Heart right ventricle (tissue), 16 donors: ENCODE data around the gene MEP1A. TPM values are rescaled to one million over a fixed set of nuclear protein-coding genes. Genes with fewer than 3 reads are reported as not detected.

Source experiments
- ATAC-seq, 8 donors: fragments of 200-7000 bp; cut with Tn5 transposase; one replicate each; pipeline ENCODE4 v1.9.1; 2020; ENCODE audit warnings: mild to moderate bottlenecking in 8 of 8, moderate library complexity in 8 of 8, moderate number of reproducible peaks in 1 of 8
- DNase-seq, 2 donors: peaks; one replicate each; pipeline ENCODE4 v3.0.0-alpha.2; 2020
- H3K27ac ChIP-seq, 10 donors: fragments of 200-600 bp; sonication (generic) in 2 of 10; one replicate each; pipeline versions ENCODE4 v1.5.0 to v1.8.0; 2020 to 2022; ENCODE audit warnings: mild to moderate bottlenecking in 3 of 10
- H3K27me3 ChIP-seq, 7 donors: fragments of 200-600 bp; one replicate each; pipeline ENCODE4 v1.8.0; 2021 to 2022; ENCODE audit warnings: mild to moderate bottlenecking in 2 of 7
- H3K36me3 ChIP-seq, 9 donors: fragments of 200-600 bp; sonication (generic) in 1 of 9; one replicate each; pipeline versions ENCODE4 v1.5.0 to v1.8.0; 2020 to 2022; ENCODE audit warnings: mild to moderate bottlenecking in 2 of 9
- H3K4me1 ChIP-seq, 9 donors: fragments of 200-600 bp; sonication (generic) in 1 of 9; one replicate each; pipeline versions ENCODE4 v1.5.0 to v1.8.0; 2020 to 2022; ENCODE audit warnings: mild to moderate bottlenecking in 4 of 9
- H3K4me3 ChIP-seq, 10 donors: fragments of 200-600 bp; sonication (generic) in 2 of 10; one replicate each; pipeline versions ENCODE4 v1.5.0 to v1.8.0; 2020 to 2022; ENCODE audit warnings: mild to moderate bottlenecking in 7 of 10, moderate library complexity in 2 of 10
- H3K9me3 ChIP-seq, 11 donors: fragments of 200-600 bp in 10 of 11; sonication (generic) in 2 of 11; one replicate each; pipeline versions ENCODE4 v1.5.0 to v1.8.0; 2013 to 2022; ENCODE audit warnings: mild to moderate bottlenecking in 2 of 11, control low read depth in 1 of 11, moderate library complexity in 1 of 11
- CTCF ChIP-seq, 9 donors: fragments of 200-600 bp; sonication (generic) in 2 of 9; IDR thresholded peaks; one replicate each; pipeline versions ENCODE4 v1.5.0 to v1.8.0; 2021 to 2022; ENCODE audit warnings: antibody characterized with exemption in 9 of 9, mild to moderate bottlenecking in 5 of 9, moderate library complexity in 1 of 9
- WGBS, 2 donors: extraction: QIAGEN DNeasy Blood & Tissue Kit; methylation state at CpG; one replicate each; pipeline ENCODE4 v1.1.7; 2013; ENCODE audit warnings: inconsistent platforms in 1 of 2; 5-methylcytosine and 5-hydroxymethylcytosine counted together
- intact Hi-C, 10 donors: fragments of 100-400 bp; cut with DNase I; formaldehyde crosslinking; loops; one replicate each; pipeline versions ENCODE4 v1.11.1 to v1.14.2; 2022
- polyA plus RNA-seq, 2 donors: library from polyadenylated mRNA; stranded (reverse); fragments of 200-250 nt; gene quantifications; one replicate each; pipeline ENCODE4 v1.2.3, GENCODE V29; 2013
- total RNA-seq, 10 donors: library from RNA; stranded (reverse); fragmentation: NEBNext Ultra II Directional in 3 of 10; extraction: Animal tissue kit (Norgen Biotek cat#: 25700) in 3 of 10; gene quantifications; one replicate each; pipeline versions ENCODE4 v1.2.1 to v1.2.4, GENCODE V29; 2021 to 2023
- donor health status: Arrhythmogenic right ventricular cardiomyopathy.
- donor health status: ischemic (EF 13 %, LVEDD 7.1; RV severe dilation, severe dysfunction).
- donor health status: healthy with polysubstance abuse.
- donor health status: DM: no; HTN: yes; CAD: no.
- donor health status: DM: no; HTN: no; CAD: no.
- donor health status: ischemic (EF 25% LVEDD 6.9; RV normal size, moderate dysfunction).
- donor health status: ischemic (EF 25% LVEDD 5.7; RV mildly dilated, moderate dysfunction).
- donor health status: healthy.
- donor health status: DM: yes; HTN: yes; CAD: no.
- donor health status: Ischemic cardiomyopathy.
- donor health status: ischemic (EF 35%, LVEDD 5.7; RV mildly dilated, moderate dysfunction).
- donor health status: nonischemic (EF 11% LVEDD 7.7; RV severe dilation, severe dysfunction).
- donor health status: DM: yes; HTN: yes; CAD: no.
- donor health status: PGD.
- donor health status: ischemic (EF 29% LVEDD 5.4; RV normal size, mild dysfunction).
- donor health status: nonischemic (EF 23%, LVEDD 6.1; RV moderate dilation, normal function).

The MEP1A gene
- total and polyA plus RNA-seq, 12 donors: not detected

- Histone ChIP-seq H3K4me3 (no peak overlapping the region), H3K36me3 (no peaks in the 10 kb centered on the region), H3K27ac (no peak overlapping the region), H3K9me3 (no peaks in the 10 kb centered on the region), H3K4me1 (peaks cover 0 to 12% (median 9%) of the 10 kb centered on the region in 9 donors), H3K27me3 (peaks cover 0 to 3% (median 0%) of the 10 kb centered on the region in 7 donors)
- intact Hi-C loops: no loop called here
- WGBS, 2 donors: 59% methylated on average over 1 of the region's 1 CpG
- no peak for TF ChIP-seq CTCF (IDR thresholded peaks at IDR 0.05)
- DNase-seq: no peak
- no peak for ATAC-seq
Measured at GRCh38 chr6:46755865-46756264, 37.3 kb upstream of the MEP1A start.

- intact Hi-C loops: no loop called here
- Histone ChIP-seq H3K27me3 (peaks cover 0 to 3% (median 0%) of the 10 kb centered on the region in 7 donors), H3K4me1 (peaks cover 0 to 12% (median 9%) of the 10 kb centered on the region in 9 donors), H3K4me3 (no peak overlapping the region), H3K9me3 (no peaks in the 10 kb centered on the region), H3K36me3 (no peaks in the 10 kb centered on the region), H3K27ac (no peak overlapping the region)
- WGBS, 2 donors: 47 to 51% methylated on average over 7 of the region's 7 CpGs
- ATAC-seq (peak in 2 of 8 donors; percentile 17 to 20), DNase-seq (no peak)
- no peak for TF ChIP-seq CTCF (IDR thresholded peaks at IDR 0.05)
Measured at GRCh38 chr6:46756469-46757213, 36.5 kb upstream of the MEP1A start.

- DNase-seq (no peak), ATAC-seq (peak in 2 of 8 donors; percentile 25 to 29)
- peaks cover 0 to 12% (median 9%) of the 10 kb centered on the region in 9 donors for H3K4me1 ChIP-seq
- H3K9me3 ChIP-seq: no peaks in the 10 kb centered on the region
- no peak overlapping the region for H3K4me3 ChIP-seq
- H3K36me3 ChIP-seq: no peaks in the 10 kb centered on the region
- no peak for TF ChIP-seq CTCF (IDR thresholded peaks at IDR 0.05)
- no peak overlapping the region for H3K27ac ChIP-seq
- H3K27me3 ChIP-seq: peaks cover 0 to 3% (median 0%) of the 10 kb centered on the region in 7 donors
- 76 to 80% methylated on average over 2 of the region's 2 CpGs for WGBS, 2 donors
- intact Hi-C loops: no loop called here
Measured at GRCh38 chr6:46757214-46757596, 36.0 kb upstream of the MEP1A start.

DNA sequence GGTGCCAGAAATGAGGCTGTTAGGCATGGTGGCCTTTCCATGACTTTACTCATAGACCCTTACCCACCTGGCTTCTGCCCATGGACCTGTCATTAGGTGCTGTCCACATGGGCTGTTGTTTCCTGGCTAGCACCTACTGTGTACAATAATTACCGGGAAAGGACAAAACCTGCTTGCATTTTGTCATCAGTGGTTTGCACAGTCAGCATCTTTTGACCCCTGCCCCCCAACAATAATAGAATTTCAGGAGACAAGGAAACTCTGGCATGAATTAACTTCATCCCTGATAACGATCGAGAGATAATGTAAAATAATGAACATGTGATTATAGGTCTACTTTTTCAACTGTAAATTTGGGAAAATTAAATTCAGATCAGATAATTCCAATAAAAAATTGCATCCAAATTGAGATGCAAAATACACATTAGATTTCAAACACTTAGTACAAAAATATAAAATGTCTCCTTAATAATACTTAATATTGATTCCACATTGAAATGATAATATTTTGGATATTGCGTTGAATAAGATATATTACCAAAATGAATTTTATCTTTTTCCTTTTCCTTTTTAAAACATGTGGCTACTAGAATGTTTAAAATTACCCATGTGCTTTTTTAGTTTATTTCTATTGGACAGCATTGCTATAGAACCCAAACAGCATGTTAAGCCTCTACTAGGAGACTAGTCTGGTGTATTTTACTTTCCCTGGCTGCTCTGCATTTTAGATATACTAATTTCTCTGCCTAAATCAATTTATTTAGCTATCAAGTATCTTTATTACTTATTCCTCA lies 34.0 kb upstream of the MEP1A start:
- ATAC-seq (no peak), DNase-seq (no peak)
- no peak overlapping the region for H3K4me3 ChIP-seq
- peaks cover 0 to 3% (median 0%) of the 10 kb centered on the region in 7 donors for H3K27me3 ChIP-seq
- intact Hi-C loops: no loop called here
- no peaks in the 10 kb centered on the region for H3K9me3 ChIP-seq
- peaks cover 0 to 12% (median 9%) of the 10 kb centered on the region in 9 donors for H3K4me1 ChIP-seq
- no peaks in the 10 kb centered on the region for H3K36me3 ChIP-seq
- no peak for TF ChIP-seq CTCF (IDR thresholded peaks at IDR 0.05)
- no peak overlapping the region for H3K27ac ChIP-seq
- WGBS, 2 donors: 93 to 94% methylated on average over 4 of the region's 4 CpGs
